HS-27A (cell line): ENCODE measurements around the gene GPR160.
A peak's percentile ranks its signal among the peaks of the same experiment; 100 is the strongest.
"Not testable (repeated sequence)": the region's sequence is repeated elsewhere in the genome, so short reads cannot be mapped to it uniquely, and the experiment has no call there.

Experiments
- DNase-seq: peaks from one replicate; pipeline ENCODE4 v3.0.0-alpha.2; 2012; ENCODE audit warnings: low read depth, missing footprints

Gene GPR160, protein sequence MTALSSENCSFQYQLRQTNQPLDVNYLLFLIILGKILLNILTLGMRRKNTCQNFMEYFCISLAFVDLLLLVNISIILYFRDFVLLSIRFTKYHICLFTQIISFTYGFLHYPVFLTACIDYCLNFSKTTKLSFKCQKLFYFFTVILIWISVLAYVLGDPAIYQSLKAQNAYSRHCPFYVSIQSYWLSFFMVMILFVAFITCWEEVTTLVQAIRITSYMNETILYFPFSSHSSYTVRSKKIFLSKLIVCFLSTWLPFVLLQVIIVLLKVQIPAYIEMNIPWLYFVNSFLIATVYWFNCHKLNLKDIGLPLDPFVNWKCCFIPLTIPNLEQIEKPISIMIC

DNA sequence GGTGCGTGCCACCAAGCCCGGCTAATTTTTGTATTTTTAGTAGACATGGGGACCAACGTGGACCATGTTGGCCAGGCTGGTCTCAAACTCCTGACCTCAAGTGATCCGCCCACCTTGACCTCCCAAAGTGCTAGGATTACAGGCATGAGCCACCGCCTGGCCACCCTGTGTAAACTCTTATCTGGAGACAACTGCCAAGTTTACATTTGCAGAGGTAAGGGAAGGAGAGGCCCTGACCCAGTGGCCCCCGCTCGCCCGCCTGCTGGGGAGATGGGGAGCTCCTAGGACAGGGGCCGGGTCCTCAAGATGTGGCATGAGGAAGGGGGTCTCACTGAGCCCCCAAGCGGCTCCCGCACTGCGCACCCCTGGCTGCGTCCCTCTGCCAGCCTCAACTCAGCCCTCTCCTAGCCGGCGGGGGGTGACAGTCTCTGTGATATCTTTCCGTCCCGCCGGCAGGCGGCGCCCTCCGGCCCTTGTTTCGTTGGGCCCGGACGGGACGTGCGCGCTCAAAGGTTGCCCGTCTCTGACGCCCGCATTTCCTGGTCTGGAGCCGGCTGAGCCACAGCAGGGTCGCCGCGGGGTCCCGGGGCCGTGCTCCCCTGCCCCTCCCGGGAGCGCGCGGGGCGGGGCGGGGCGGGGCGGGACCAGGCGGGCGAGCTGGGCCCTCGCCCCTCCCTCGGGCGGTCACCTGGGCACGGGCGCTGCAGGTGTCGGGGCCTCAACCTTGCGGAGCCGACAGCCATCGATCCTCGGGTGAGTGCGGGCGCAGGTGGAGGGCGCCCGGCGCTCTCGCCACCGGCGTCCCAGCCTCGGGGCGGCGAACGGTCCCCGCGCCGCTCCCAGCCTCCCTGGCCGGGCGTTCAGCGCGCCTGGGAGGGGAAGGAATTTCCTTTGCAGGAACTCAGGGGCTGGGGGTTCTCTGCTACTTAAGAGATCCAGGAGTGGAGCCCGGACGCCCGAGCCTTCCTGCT is at the start of gene GPR160:
Gene GPR160 (plus strand): TSS at position 533 of the 971 bp plus-strand sequence. CDS start 45,978 bp downstream, outside the sequence.
- no peak for DNase-seq

DNA sequence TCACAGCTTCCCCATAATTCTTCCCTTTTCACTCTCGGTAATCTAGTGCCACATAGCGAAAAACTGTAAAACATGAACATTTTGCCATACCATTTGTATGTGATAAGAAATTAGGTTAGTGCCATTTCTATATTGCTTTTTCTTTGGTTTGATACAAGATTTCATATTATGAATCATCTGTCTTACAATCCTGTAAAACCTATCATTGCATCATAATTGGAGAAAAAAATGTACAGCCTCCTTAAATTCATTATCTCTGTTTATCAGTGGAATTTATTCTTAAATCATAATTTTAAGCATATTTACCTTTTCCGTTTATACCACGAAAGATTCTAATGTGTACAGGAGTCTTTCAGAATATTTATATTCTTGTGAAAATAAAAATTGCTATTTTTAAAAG is 47.4 kb upstream of the GPR160 start:
- no peak for DNase-seq

DNA sequence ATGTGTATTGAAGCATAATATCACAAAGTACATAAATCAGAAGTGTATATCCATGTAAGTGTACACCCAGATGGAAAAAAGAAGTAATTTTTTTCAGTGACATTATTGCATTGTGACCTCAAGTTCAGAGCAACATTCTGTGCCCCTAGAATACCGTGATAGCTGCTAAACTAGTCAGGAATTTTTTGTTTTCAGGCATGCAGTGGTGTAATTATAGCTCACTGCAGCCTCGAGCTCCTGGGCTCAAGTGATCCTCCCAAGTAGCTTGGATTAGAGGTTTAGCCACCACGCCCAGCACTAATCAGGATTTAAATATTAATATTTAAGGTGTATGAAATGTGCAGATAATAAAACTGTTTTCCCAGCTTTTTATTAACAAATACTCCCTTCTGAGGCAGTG is 45.6 kb upstream of the GPR160 start:
- no peak for DNase-seq

- no peak for DNase-seq
Observed at GRCh38 chr3:169992781-169993180, 45.0 kb upstream of the GPR160 start.

DNA sequence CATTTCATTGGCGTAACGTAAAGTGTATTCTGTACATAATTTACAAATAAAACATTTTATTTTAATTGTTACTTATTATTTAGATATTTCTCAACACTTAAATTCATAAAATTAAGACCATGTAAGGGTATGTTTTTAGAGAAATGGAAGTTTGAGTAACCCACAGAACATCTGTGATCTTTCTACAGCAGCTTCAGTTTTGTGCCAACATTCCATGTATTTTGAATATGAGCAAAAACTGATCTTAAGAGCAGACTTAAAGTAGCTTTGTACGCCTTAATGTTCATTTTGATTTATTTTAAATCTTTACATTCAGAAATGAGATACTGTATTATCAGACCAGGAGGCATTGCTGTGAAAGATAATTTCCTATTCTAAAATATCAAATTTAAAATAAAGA is 44.0 kb upstream of the GPR160 start:
- no peak for DNase-seq

- DNase-seq = no peak
Observed at GRCh38 chr3:169996063-169996462, 41.7 kb upstream of the GPR160 start.

DNA sequence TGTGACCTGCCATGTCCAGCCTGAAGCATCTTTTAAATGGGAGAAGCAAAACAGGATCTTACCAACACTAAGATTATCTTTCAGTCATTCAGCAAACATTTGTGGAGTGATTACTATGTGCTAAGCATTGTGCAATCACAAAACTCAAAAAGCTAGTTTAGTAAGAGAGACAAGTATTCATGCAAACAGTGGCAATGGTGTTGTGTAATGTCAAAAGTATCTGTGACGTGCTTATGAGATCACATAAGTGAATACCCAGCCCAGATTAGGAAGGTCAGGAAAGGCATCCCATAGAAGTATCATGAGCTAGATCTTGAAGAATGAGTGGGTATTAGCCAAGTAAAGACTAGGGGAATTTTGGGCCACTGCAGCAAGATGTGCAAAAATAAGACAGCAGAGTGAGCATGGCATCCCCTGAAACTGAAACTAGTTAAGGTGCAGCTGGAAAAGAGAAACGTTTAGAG is 39.1 kb upstream of the GPR160 start:
- DNase-seq = peak; percentile 51

- no peak for DNase-seq
Observed at GRCh38 chr3:169999433-169999832, 38.4 kb upstream of the GPR160 start.

- no peak for DNase-seq
Observed at GRCh38 chr3:170000051-170000450, 37.7 kb upstream of the GPR160 start.

- DNase-seq = no peak
Observed at GRCh38 chr3:170002231-170002630, 35.6 kb upstream of the GPR160 start.

DNA sequence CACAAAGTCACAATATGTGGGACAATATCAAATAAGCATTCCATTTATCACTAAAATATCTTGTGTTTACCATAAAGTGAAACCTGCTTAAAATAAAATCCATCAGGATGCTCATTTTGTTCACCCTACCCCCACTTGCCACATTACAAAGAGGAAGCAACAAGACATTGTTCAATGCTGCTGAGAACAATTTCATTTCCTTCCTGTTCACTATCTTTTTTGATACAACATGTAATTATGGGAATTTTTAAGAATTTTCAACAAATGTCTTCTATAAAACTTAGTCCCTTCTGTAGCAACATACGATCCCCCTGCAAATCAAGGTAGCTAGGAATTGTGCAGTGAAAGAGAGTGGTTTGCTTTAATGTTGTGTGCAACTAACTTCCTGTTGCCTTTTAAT is 34.9 kb upstream of the GPR160 start:
- DNase-seq = no peak

- DNase-seq = no peak
Observed at GRCh38 chr3:170003881-170004356, 33.9 kb upstream of the GPR160 start.

DNA sequence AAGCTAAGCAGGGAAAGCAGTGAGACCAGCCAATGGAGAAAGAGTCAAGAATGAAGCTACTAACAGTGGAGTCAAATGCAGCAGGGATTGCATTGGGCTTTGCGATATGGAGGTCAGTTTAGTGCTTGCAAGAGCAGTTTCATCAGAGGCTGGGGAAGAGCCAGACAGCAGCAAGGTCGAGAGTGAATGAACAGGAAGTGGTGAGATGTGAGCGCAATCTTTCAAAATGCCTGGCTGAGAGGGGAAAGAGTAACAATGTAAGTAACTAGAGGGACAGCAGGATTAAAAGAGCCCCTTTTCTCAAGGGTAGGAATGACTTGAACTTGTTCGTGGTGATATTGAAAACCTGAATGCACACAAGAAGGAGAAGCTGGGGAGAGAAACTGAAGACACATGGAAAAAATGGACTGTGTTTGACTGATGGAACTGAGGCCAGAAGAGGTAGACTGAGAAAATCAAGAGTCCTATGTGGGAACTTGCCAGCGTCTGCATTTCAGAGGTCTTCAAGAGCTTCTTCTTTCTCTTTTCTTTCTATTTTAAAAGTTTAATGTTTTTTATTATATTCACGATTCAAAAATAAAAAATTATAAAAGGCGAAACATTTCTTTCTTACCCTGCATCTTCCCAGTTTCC is 30.6 kb upstream of the GPR160 start:
- DNase-seq = no peak

DNA sequence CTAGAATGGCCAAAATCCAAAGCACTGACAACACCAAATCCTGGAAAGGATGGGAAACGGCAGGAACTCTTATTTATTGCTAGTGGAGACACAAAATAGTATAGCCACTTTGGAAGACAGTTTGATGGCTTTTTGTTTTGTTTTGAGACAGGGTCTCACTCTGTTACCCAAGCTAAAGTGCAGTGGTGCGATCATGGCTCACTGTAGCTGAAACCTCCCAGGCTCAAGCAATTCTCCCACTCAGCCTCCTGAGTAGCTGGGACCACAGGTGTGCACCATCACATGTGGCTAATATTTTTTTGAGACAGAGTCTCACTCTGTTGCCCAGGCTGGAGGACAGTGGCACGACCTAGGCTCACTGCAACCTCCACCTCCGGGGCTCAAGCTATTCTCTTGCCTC is 27.3 kb upstream of the GPR160 start:
- DNase-seq = no peak

GRCh38 chr3:170012683-170013400 is 25.0 kb upstream of the GPR160 start:
- DNase-seq = no peak

DNA sequence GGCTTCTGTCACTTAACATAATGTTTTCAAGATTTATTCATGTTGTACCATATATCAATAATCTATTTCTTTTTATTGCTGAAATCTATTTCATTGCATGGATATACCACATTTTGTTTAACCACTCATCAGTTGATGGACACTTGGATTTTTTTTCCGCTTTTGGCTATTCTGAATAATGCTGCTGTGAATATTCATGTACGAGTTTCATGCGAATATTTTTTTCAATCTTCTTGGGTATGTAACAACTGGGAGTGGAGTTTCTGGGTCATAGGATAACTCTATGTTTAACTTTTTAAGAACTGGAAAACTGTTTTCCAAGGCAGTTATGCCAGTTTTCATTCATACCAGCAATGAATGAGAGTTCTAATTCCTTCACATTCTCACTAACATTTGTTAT is 21.7 kb upstream of the GPR160 start:
- no peak for DNase-seq

DNA sequence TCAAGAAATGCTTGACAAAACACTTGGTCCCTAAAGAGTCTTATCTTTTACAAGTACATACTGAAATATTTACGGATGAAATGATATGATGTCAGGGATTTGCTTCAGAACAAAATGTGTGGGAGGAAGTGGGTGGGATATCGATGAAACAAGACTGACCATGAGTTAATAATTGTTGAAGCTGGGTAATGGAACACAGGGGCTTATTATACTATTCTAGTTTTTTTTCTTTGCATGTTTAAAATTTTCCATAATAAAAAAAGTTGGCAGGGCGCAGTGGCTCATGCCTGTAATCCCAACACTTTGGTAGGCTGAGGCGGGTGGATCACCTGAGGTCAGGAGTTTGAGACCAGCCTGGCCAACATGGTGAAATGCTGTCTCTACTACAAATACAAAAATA is 18.5 kb upstream of the GPR160 start:
- not testable (repeated sequence) for DNase-seq

DNA sequence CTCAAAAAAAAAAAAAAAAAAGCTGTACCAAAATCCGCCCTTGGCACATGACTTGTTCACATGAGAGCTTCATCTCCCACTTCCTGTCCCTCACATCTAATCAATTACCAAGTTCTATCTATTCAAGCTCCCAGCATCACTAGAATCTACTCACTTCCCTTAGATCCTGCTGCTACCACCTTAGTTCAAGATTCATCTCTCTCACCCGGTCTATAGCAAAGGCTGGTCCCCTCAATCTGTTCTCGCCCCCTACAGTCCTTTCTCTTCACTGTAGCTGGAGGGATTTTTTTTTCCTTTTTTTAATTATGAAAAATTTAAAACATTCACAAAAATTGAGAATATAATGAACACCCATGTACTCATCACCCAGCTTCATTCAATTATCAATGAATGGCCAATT is 16.7 kb upstream of the GPR160 start:
- no peak for DNase-seq

DNA sequence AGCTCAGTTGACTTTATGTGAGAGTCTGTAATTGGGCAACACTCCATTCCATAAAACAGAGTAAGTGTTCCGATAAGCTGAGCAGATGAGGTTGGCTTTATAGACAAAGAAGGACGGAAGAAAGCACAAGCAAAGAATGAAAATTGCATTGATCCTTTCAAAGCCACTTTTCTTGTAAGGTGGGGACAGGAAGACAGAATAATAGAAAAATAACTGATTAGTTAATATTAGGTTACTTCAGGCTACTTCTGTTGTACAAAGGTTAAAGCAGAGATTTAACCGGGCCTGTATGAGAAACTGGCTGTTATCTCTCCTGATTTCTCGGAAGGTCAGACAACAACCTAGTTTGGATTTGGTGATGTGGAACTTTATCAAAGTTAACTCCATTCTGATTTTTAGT is 15.5 kb upstream of the GPR160 start:
- DNase-seq = no peak

GRCh38 chr3:170023165-170023564 is 14.6 kb upstream of the GPR160 start:
- no peak for DNase-seq

DNA sequence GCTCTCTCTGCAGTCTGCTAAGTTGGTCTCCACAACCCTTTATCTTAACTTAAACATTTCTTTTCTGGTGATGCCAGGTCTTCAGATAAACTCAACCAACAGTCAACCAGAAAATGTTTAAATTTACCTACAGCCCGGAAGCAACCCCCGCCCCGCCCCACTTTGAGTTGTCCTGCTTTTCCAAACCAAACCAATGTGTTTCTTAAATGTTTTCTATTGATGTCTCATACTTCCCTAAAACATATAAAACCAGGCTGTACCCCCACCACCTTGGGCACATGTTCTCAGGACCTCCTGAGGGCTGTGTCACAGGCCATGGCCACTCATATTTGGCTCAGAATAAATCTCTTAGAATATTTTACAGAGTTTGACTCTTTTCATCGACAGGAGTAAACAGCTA is 13.2 kb upstream of the GPR160 start:
- DNase-seq = no peak
